HepG2 (cell line): ENCODE data around the gene SYNDIG1. TPM values are rescaled to one million over a fixed set of nuclear protein-coding genes. Genes with fewer than 3 reads are reported as not detected.

Source experiments
- ATAC-seq: fragments of 200-7000 bp; cut with Tn5 transposase; 3 replicates; pipeline ENCODE4 v1.9.1; 2020; ENCODE audit warnings: mild to moderate bottlenecking, moderate library complexity
- BruUV-seq: library from RNA; stranded (reverse); fragments of 400-500 nt; replicated peaks from 2 replicates; lab custom pipeline; 2021; lab: Mats Ljungman, UMichigan
- CTCF ChIA-PET: fragments of 300-600 bp; formaldehyde crosslinking; extraction: SDS; loops from one replicate; lab custom pipeline; 2021; ENCODE audit warnings: low total read pairs, inconsistent platforms, low intra/inter-chr PET ratio; lab: Yijun Ruan, JAX
- POLR2A ChIA-PET: fragments of 350-600 bp; sonication (Branson Sonifier 250); formaldehyde crosslinking; loops from one replicate; lab custom pipeline; 2020; ENCODE audit warnings: antibody characterized with exemption, inconsistent platforms; lab: Yijun Ruan, JAX
- DNase-seq: peaks from one replicate; pipeline ENCODE4 v3.0.0-alpha.2; 2015; ENCODE audit warnings: low spot score
- FAIRE-seq: peaks from 3 replicates; lab custom pipeline; 2011; peaks lifted over from hg19 to GRCh38; lab: Jason Lieb, UNC
- H2AFZ ChIP-seq: one replicate; pipeline ENCODE4 v1.6.1; 2011; ENCODE audit warnings: low read length, inconsistent platforms
- H3K27ac ChIP-seq: fragments of 300-600 bp; 3 replicates; pipeline ENCODE4 v1.8.0; 2011; ENCODE audit warnings: mixed run types, mild to moderate bottlenecking, mixed read lengths, low read length, inconsistent platforms; ENCODE audit not compliant: insufficient read depth; ENCODE audit errors: extremely low read length
- H3K27me3 ChIP-seq, 2 experiments: fragments of 200-600 bp in 1 of 2; 2 replicates in 1 of 2; 3 replicates in 1 of 2; pipeline versions ENCODE4 v1.6.0 to v1.8.0; 2011; ENCODE audit warnings: low read length in 2 of 2, mild to moderate bottlenecking in 2 of 2, moderate library complexity in 2 of 2, inconsistent platforms in 1 of 2; ENCODE audit not compliant: insufficient read depth in 2 of 2, control insufficient read depth in 1 of 2
- H3K36me3 ChIP-seq, 2 experiments: fragments of 200-600 bp in 1 of 2; replicated peaks in 1 of 2; 2 replicates in 1 of 2; 3 replicates in 1 of 2; pipeline versions ENCODE4 v1.5.1 to v1.8.0; 2011; ENCODE audit warnings: low read length in 2 of 2, inconsistent platforms in 1 of 2; ENCODE audit not compliant: insufficient read depth in 2 of 2, control insufficient read depth in 1 of 2
- H3K4me1 ChIP-seq: 2 replicates; pipeline ENCODE4 v1.5.1; 2012; ENCODE audit warnings: low read length, inconsistent platforms; ENCODE audit not compliant: insufficient read depth
- H3K4me2 ChIP-seq: 2 replicates; pipeline ENCODE4 v1.6.0; 2011; ENCODE audit warnings: low read depth, low read length, inconsistent platforms
- H3K4me3 ChIP-seq, 3 experiments: fragments of 200-600 bp in 1 of 3; sonication (generic), shearing (Covaris generic) in 1 of 3; replicated peaks in 1 of 3; 2 replicates each; pipeline ENCODE4 v1.5.1; 2011 to 2016; ENCODE audit warnings: low read length in 3 of 3, inconsistent platforms in 2 of 3, low read depth in 2 of 3, mild to moderate bottlenecking in 2 of 3, control low read depth in 1 of 3, mixed read lengths in 1 of 3; ENCODE audit not compliant: insufficient read depth in 1 of 3
- H3K79me2 ChIP-seq: one replicate; pipeline ENCODE4 v1.6.1; 2011; ENCODE audit warnings: low read length, inconsistent platforms; ENCODE audit not compliant: insufficient read depth
- H3K9ac ChIP-seq: 2 replicates; pipeline ENCODE4 v1.6.0; 2011; ENCODE audit warnings: mild to moderate bottlenecking, low read depth, low read length, inconsistent platforms; ENCODE audit not compliant: insufficient read depth
- H3K9me3 ChIP-seq: 2 replicates; pipeline ENCODE4 v1.5.1; 2012; ENCODE audit warnings: mild to moderate bottlenecking, low read length
- H4K20me1 ChIP-seq: 2 replicates; pipeline ENCODE4 v1.6.0; 2011; ENCODE audit warnings: inconsistent platforms, mild to moderate bottlenecking, low read length, moderate library complexity; ENCODE audit not compliant: insufficient read depth
- GLI4 ChIP-seq: sonication (generic); formaldehyde crosslinking; IDR thresholded peaks from 2 replicates; pipeline ENCODE4 v1.5.1; 2020; ENCODE audit warnings: missing genetic modification reagents, mild to moderate bottlenecking, moderate library complexity, borderline replicate concordance
- HOXA5 ChIP-seq: sonication (generic); formaldehyde crosslinking; IDR thresholded peaks from 2 replicates; pipeline ENCODE4 v1.4.0; 2020; ENCODE audit warnings: missing genetic modification reagents
- RXRB ChIP-seq: IDR thresholded peaks from 2 replicates; pipeline ENCODE4 v1.6.1; 2016; ENCODE audit warnings: borderline replicate concordance, missing genetic modification reagents, missing compliant biosample characterization
- SAP130 ChIP-seq: IDR thresholded peaks from 2 replicates; pipeline ENCODE4 v1.6.1; 2016; ENCODE audit warnings: low read depth
- ZBTB43 ChIP-seq: sonication (generic); formaldehyde crosslinking; conservative IDR thresholded peaks from 2 replicates; pipeline ENCODE4 v1.4.0; 2020; ENCODE audit warnings: missing genetic modification reagents
- ZNF10 ChIP-seq: sonication (generic); formaldehyde crosslinking; IDR thresholded peaks from 2 replicates; pipeline ENCODE4 v1.4.0; 2020; ENCODE audit warnings: mild to moderate bottlenecking, low read depth, missing genetic modification reagents, borderline replicate concordance
- ZNF124 ChIP-seq: sonication (generic); formaldehyde crosslinking; IDR thresholded peaks from 2 replicates; pipeline ENCODE4 v1.4.0; 2020; ENCODE audit warnings: missing genetic modification reagents
- ZNF543 ChIP-seq: sonication (generic); formaldehyde crosslinking; IDR thresholded peaks from 2 replicates; pipeline ENCODE4 v1.4.0; 2020; ENCODE audit warnings: mild to moderate bottlenecking, missing genetic modification reagents
- ZNF546 ChIP-seq: sonication (generic); formaldehyde crosslinking; conservative IDR thresholded peaks from 2 replicates; pipeline ENCODE4 v1.8.1; 2023; ENCODE audit warnings: mild to moderate bottlenecking, missing genetic modification reagents
- ZNF629 ChIP-seq: sonication (generic); formaldehyde crosslinking; conservative IDR thresholded peaks from 2 replicates; pipeline ENCODE4 v1.5.0; 2020; ENCODE audit warnings: missing genetic modification reagents
- WGBS: methylation state at CpG from one replicate; pipeline ENCODE4 v1.1.6; 2017; ENCODE audit warnings: low lambda C conversion rate; 5-methylcytosine and 5-hydroxymethylcytosine counted together
- in situ Hi-C: cut with HindIII; loops from 2 replicates; pipeline ENCODE4 v1.10.0; 2017; ENCODE audit warnings: low pct_unique_long_range_greater_than_20kb; ENCODE audit not compliant: extremely low pct_ligation_motif_present
- intact Hi-C: fragments of 100-400 bp; cut with micrococcal nuclease; formaldehyde crosslinking; loops from one replicate; pipeline ENCODE4 v1.10.0; 2022; ENCODE audit not compliant: unreplicated experiment
- polyA plus RNA-seq, 8 experiments: library from polyadenylated mRNA; depleted of rRNA in 3 of 8; stranded (reverse) in 7 of 8; unstranded in 1 of 8; fragments of >200 nt; fragmentation: Illumina TruSeq in 4 of 8; extraction: Trizol in 4 of 8; gene quantifications; 2 replicates each; pipeline versions ENCODE4 v1.2.1 to v1.2.3, GENCODE V29; 2011 to 2016; ENCODE audit warnings: low read depth in 4 of 8, missing spikeins in 1 of 8, mixed read lengths in 1 of 8; ENCODE audit not compliant: insufficient read depth in 1 of 8
- total RNA-seq, 5 experiments: library from RNA; depleted of rRNA; stranded (reverse); fragments of >200 nt; fragmentation: Illumina TruSeq; extraction: Trizol; gene quantifications; 2 replicates each; pipeline ENCODE4 v1.2.3, GENCODE V29; 2016; ENCODE audit warnings: low read depth in 1 of 5
- TF ChIP-seq, protein P1 (sequence below): sonication (generic); formaldehyde crosslinking; IDR thresholded peaks from 2 replicates; pipeline ENCODE4 v1.5.0; 2020; ENCODE audit warnings: mild to moderate bottlenecking, missing genetic modification reagents
- TF ChIP-seq, protein P2 (sequence below): sonication (generic); formaldehyde crosslinking; IDR thresholded peaks from 2 replicates; pipeline ENCODE4 v1.4.0; 2020; ENCODE audit warnings: missing genetic modification reagents, low read depth, mild to moderate bottlenecking, borderline replicate concordance
- TF ChIP-seq, protein P3 (sequence below): IDR thresholded peaks from 2 replicates; pipeline ENCODE4 v1.6.1; 2012; ENCODE audit warnings: low read depth, low read length, improper control_type of control experiment

The SYNDIG1 gene
- total and polyA plus RNA-seq, 2 of the 13 experiments (the other 11 are each of a cell fraction or from before 2014, with no cell fraction given), result not detected

DNA sequence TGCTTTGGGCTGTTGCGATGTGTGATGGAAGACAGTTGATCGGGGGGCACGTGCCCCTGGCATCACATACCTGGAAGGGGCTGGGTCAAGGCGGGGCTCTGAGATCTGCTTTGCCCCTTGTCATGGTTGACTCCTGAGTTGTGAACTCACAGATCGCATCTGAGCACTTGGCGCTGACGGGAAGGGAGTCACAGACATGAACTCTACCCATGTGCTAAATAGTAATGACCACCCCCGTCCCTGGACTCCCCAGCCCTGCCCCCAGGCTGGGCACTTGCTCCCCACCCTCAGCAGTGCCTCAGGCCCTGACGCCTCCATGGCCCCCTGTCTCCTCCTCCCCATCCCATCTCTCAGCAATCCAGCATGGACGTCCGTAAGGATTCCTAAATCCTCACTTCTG, 107.0 kb downstream of the SYNDIG1 start:
- Histone ChIP-seq H3K27me3 (no peaks in the 10 kb centered on the region; a peak in 1 of 5 replicates), H4K20me1 (no peaks in the 10 kb centered on the region), H3K27ac (no peak overlapping the region), H3K4me1 (no peaks in the 10 kb centered on the region), H3K36me3 (no peaks in the 10 kb centered on the region), H3K4me3 (no peak overlapping the region), H3K9me3 (no peaks in the 10 kb centered on the region), H3K79me2 (no peaks in the 10 kb centered on the region), H3K4me2 (no peak overlapping the region), H2AFZ (no peak overlapping the region), H3K9ac (no peak overlapping the region)
- ChIA-PET CTCF (no interaction called here), POLR2A (no interaction called here)
- WGBS, result 8% methylated on average over 8 of the region's 11 CpGs
- in situ Hi-C loops (loop anchor here (10.0 kb wide), 1 partner anchor 58 kb away; no protein-coding TSS in a partner anchor), intact Hi-C loops (no loop called here)
- no TSS peak for BruUV-seq
- FAIRE-seq, result no peak
- DNase-seq, result no peak
- TF ChIP-seq ZBTB43 (CRISPR knock-in tag) (no peak), SAP130 (CRISPR knock-in tag) (no peak), ZNF124 (CRISPR knock-in tag) (no peak), HOXA5 (CRISPR knock-in tag) (no peak), ZNF629 (no peak), GLI4 (CRISPR knock-in tag) (no peak), ZNF546 (CRISPR knock-in tag) (no peak), ZNF543 (CRISPR knock-in tag) (no peak), ZNF10 (CRISPR knock-in tag) (no peak), RXRB (CRISPR knock-in tag) (no peak)
- TF ChIP-seq, protein P1, sequence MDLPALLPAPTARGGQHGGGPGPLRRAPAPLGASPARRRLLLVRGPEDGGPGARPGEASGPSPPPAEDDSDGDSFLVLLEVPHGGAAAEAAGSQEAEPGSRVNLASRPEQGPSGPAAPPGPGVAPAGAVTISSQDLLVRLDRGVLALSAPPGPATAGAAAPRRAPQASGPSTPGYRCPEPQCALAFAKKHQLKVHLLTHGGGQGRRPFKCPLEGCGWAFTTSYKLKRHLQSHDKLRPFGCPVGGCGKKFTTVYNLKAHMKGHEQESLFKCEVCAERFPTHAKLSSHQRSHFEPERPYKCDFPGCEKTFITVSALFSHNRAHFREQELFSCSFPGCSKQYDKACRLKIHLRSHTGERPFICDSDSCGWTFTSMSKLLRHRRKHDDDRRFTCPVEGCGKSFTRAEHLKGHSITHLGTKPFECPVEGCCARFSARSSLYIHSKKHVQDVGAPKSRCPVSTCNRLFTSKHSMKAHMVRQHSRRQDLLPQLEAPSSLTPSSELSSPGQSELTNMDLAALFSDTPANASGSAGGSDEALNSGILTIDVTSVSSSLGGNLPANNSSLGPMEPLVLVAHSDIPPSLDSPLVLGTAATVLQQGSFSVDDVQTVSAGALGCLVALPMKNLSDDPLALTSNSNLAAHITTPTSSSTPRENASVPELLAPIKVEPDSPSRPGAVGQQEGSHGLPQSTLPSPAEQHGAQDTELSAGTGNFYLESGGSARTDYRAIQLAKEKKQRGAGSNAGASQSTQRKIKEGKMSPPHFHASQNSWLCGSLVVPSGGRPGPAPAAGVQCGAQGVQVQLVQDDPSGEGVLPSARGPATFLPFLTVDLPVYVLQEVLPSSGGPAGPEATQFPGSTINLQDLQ (CRISPR knock-in tag), result no peak
- TF ChIP-seq, protein P2, sequence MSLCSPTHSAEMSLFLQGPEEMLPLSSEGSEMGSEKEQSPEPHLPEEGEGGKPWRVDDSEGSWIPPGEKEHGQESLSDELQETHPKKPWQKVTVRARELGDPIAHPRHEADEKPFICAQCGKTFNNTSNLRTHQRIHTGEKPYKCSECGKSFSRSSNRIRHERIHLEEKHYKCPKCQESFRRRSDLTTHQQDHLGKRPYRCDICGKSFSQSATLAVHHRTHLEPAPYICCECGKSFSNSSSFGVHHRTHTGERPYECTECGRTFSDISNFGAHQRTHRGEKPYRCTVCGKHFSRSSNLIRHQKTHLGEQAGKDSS (CRISPR knock-in tag), result no peak
- TF ChIP-seq, protein P3, sequence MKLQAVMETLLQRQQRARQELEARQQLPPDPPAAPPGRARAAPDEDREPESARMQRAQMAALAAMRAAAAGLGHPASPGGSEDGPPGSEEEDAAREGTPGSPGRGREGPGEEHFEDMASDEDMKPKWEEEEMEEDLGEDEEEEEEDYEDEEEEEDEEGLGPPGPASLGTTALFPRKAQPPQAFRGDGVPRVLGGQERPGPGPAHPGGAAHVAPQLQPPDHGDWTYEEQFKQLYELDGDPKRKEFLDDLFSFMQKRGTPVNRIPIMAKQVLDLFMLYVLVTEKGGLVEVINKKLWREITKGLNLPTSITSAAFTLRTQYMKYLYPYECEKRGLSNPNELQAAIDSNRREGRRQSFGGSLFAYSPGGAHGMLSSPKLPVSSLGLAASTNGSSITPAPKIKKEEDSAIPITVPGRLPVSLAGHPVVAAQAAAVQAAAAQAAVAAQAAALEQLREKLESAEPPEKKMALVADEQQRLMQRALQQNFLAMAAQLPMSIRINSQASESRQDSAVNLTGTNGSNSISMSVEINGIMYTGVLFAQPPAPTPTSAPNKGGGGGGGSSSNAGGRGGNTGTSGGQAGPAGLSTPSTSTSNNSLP, result no peak
- ATAC-seq, result no peak
